ENCODE measurements around the gene NMRK1.

Gene NMRK1

DNA sequence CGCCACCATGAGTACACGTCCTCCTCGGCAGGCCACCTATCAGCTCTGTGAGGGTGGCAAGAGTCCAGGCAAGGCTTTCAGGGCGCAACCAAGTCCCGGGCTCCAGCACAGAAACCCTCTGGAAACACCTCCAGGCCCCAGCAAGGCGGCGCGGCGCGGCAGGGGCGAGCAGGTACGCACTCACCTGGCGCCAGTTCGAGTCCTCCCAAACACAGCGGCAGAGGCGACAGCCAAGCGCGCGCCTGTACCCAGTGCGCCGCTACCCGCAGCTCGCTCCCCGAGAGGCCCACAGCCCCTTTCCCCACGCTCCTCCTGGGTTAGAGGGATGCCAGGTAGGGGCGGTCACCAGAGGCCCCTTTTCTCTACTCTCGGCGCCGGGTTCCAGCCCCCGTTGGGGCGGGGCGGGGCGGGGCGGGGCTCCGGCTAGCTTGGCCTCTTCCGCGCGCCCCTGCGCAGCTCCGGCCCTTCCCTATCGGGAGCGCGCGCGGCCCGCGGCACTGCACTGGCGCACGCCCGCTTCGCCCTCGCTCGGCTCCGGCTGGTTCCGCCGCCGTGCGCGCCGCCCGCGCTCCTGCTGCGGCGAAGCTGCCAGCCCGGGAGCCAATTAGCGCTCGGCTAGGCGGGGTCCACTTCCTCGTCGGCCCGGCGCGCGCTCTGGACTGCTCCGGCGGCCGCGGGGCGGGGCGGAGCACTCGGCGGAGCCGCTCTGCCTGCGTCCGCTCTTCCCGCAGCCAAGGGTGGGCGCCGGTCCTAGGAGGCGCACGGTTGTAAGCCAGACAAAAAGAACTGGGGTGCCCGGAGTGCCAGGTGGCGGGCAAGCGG lies at the start of gene NMRK1, which contains the start of gene OSTF1:
Gene NMRK1 (minus strand): TSS at position 332 of the 822 bp plus-strand sequence. CDS start 5,040 bp downstream, outside the sequence.
Gene OSTF1 (plus strand): TSS at position 691 of the 822 bp plus-strand sequence. CDS start 179 bp downstream, outside the sequence.
- DNase-seq (ENCODE audit: low read depth, low spot score): peak; percentile 91

DNA sequence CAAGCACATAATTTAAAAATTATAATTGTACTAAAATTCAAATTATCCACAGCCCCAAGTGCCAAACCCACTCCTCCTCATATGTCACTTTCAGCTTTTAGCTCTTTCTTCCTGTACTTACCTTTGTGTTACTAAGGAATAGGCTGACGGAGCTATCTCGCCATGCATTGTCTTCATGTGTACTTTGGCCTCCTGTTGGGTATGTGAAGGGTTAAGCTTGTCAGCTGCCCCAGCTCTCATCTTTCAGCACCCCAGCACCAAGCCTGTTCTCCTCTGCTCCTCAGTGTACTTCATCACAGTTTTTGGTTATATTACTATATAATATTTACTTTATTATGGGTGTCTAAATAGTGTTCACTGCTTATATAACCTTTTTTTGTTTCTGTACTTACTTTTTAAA lies 46.5 kb upstream of the NMRK1 start:
- no peak for DNase-seq (ENCODE audit: low read depth, low spot score)

GRCh38 chr9:75133396-75133795 lies 45.4 kb upstream of the NMRK1 start:
- DNase-seq (ENCODE audit: low read depth, low spot score): peak; percentile 61

DNA sequence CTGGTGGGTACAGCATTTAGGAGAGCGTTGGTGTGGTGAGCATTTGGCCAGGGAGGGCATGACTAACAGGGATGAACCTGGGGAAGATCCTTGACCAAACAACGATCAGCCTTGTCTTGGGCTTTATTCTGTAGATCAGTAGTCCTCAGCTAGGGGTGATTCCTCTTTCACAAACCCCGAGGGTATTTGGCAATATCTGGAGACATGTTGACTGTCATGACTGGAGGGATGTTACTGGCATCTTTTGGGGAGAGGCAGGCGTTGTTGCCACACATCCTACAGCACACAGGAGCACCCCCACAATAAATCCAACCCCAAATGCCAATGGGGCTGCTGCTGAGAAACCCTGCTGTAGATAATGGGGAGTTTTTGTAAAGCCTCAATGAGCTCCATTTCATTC lies 44.3 kb upstream of the NMRK1 start:
- no peak for DNase-seq (ENCODE audit: low read depth, low spot score)

GRCh38 chr9:75131700-75132099 lies 43.7 kb upstream of the NMRK1 start:
- no peak for DNase-seq (ENCODE audit: low read depth, low spot score)

GRCh38 chr9:75130621-75131230 lies 42.8 kb upstream of the NMRK1 start:
- no peak for DNase-seq (ENCODE audit: low read depth, low spot score)

GRCh38 chr9:75130172-75130571 lies 42.2 kb upstream of the NMRK1 start:
- DNase-seq (ENCODE audit: low read depth, low spot score): no peak

DNA sequence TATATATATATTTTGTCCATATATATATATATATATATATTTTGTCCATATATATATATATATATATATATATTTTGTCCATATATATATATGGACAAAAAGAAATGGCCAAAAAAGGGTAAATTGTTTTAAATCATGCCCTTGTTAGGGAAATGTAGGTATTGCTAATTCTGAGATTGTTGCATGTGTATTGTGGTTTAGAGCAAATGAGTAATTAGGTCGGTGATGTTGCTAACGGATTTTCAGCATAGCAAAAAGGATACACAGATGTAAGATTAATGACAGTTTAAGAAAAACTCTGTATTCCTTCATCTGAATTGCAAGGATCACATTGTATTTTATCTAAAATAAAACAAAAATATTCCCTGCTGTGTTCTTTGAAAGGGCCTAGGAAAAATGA lies 40.6 kb upstream of the NMRK1 start:
- DNase-seq (ENCODE audit: low read depth, low spot score): no peak

DNA sequence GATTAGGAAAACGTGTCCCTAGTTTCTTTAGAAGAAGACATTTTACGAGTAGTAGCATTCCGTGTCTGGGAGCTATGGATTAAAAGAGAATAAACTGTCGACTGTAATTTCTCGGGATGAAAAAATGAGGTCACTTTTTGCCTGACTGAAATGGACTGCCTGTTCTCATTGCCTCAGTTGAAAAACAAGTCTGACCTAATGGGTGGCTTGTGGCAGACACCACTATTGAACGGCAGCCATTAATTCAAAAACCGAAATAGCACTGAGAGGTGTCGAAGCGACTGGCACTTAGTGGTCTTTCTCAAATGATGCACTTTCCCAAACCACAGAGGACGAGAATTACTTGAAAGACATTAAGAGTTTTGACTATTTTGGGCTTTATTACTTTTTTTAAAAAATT lies 35.7 kb upstream of the NMRK1 start:
- DNase-seq (ENCODE audit: low read depth, low spot score): no peak

DNA sequence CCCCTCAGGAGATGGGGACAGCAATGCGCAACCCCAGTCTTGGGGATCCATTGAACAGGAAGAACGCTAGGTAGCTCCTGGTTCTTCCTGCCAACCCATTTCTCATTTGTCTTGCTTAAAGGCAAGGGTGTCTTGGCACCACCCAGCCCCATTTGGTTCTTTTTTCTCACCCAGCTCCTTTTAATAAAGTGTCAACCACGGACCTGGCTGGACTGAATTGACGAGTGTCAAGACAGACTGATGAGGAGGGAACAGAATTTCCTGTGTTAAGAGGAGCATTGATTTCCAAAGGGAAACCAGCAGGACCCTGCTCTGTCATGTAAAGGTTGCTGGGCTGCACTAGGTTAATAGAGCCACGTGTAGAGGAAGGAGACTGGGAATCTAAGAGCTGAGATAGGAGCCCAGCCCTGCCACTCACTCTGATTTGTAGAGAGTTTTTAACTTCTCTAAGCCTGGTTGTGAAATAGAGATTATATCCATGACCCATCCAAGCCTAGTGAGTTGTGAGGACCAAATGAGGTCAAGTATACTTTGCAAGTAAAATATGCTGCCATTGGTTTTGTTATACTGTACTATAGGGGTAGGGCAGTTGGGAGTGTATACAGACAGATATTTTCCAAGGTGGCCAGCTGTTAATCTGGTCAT lies 34.1 kb upstream of the NMRK1 start:
- no peak for DNase-seq (ENCODE audit: low read depth, low spot score)

- DNase-seq (ENCODE audit: low read depth, low spot score): no peak
Measured at GRCh38 chr9:75120686-75121085, 32.7 kb upstream of the NMRK1 start.

DNA sequence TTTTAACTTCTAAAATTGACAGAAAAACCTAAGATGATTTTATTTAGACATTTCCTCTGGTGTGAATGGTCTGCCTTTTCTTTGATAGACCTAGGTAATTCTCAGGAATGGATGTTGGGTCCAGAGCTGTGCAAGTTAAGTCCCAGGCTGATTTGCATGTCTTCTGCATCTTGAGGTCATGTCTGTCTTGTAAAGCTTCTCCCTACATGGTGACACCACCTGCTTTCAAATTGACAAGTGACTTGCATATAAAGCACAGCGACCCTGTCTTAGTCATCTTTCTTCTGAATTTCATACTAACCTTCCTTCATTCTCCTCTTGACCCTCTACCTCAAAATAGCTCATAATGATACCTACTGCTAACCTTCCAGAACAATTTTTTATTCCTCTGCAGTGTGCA lies 29.6 kb upstream of the NMRK1 start:
- no peak for DNase-seq (ENCODE audit: low read depth, low spot score)

DNA sequence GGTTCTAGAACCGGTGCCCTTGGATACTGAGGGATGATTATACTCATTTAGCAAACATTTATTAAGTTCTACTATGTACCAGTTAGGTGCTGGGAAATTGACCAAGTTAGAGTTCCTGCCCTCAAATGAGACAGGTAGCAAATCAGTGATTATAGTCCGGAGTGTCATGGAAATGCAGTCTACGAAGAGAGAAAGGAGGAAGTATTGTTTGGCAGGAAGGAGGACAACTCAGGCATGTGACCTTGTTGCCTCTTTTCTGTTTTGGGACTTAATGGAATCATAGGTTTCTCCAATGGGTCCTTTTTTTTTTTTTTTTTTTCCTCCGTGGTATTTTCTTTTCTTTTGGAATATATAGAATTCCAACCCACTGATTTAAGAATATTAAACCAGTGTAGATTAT lies 28.4 kb upstream of the NMRK1 start:
- no peak for DNase-seq (ENCODE audit: low read depth, low spot score)

DNA sequence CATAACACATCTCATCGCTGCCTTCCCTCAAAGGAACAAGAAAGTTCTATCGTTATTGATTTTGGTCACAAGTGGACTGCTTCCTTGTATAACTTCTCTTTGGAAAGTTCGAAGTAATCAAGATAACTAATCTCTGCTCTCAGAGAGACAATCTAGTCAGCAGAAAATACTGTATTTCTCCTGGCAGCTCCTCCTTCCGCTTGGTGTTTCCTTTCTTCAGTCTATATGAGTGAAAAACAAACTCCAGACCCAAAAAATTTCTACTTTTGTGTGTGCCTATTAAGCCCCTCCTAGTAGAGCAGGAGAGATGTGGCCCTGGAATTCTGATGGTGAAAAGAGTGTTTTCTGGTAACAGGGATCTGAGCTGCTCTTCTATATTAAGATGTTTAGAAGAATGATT lies 24.8 kb upstream of the NMRK1 start:
- no peak for DNase-seq (ENCODE audit: low read depth, low spot score)

GRCh38 chr9:75111019-75111622 lies 23.2 kb upstream of the NMRK1 start:
- DNase-seq (ENCODE audit: low read depth, low spot score): no peak

GRCh38 chr9:75109210-75109839 lies 21.4 kb upstream of the NMRK1 start:
- DNase-seq (ENCODE audit: low read depth, low spot score): no peak

DNA sequence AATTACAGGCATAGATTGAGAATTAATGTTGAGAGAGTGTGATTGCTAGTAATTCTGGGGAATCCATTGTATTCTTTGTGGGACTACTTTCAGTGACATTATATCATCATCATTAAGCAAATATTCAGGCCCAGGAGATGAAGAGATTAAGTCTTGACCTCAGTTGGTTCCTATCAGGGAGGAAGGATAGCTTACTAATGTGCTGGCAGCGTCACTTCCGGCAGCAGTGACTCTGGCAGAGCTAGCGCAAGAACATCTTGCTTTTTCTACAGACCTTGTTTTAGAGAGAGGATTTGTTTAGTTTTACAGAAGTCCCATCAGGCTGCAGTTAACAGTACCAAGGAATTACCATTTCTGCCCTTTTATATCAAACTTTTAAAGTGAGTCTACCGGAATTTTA lies 20.6 kb upstream of the NMRK1 start:
- DNase-seq (ENCODE audit: low read depth, low spot score): no peak

DNA sequence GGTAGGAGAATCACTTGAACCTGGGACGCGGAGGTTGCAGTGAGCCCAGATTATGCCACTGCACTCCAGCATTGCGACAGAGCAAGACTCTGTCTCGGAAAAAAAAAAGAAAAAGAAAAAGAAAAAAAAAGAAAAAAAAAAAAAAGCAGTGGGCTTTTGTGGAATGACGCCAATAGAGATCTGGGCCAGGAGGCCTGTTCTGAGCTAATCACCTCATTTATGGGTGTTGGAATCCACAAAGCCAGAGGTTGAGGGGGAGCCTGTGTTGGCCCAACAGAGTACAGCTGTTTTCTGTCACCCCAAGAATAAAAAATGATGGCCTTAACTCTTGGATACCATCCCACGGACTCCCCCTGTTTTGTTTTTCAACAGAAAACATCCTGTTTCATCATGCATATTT lies 18.9 kb upstream of the NMRK1 start:
- DNase-seq (ENCODE audit: low read depth, low spot score): no peak

DNA sequence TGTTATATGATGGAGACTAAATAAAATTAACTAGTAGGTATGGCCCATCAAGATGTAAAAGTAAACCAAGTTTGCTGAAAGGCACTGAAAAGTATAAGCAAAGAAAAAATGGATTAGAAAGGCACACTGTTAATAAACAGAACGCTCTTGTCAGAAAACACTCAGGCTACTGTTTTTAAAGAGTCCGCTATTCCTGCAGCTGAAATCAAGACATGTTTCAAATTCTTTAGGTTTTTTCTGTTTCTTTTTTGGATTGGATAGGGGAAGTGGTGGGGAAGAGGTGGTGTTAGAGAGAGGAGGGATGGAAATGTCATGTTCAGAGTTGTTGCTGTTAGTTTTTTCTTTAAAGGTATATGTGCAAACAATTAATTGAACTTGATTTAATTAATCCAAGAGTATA lies 17.9 kb upstream of the NMRK1 start:
- no peak for DNase-seq (ENCODE audit: low read depth, low spot score)

DNA sequence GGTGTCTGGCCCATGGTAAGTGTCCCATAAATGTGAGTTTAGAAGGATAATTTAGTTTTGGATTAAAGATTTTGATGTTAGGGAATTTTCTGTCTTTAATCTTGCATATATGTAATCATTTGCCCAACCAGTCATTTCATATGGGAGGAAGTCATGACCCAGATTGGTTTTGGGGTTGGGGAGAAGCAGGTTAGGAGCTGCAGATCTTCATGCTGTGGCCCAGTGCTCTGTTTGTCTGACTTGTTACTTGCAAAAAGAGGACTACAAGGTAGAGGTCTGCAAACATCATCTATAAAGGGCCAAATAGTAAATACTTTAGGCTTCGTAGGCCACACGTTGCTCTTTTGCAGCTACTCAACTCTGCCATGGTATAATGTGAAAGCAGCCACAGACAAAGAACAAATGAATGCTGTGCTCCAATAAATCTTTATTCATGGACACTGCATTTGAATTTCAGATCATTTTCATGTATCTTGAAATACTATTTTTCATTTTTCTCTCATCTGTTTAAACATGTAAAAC lies 17.1 kb upstream of the NMRK1 start:
- DNase-seq (ENCODE audit: low read depth, low spot score): no peak

- DNase-seq (ENCODE audit: low read depth, low spot score): no peak
Measured at GRCh38 chr9:75104607-75105006, 16.7 kb upstream of the NMRK1 start.

All from smooth muscle cell of the brain vasculature (primary cell).